Measurements from ENCODE around the gene SERP2.

DNA sequence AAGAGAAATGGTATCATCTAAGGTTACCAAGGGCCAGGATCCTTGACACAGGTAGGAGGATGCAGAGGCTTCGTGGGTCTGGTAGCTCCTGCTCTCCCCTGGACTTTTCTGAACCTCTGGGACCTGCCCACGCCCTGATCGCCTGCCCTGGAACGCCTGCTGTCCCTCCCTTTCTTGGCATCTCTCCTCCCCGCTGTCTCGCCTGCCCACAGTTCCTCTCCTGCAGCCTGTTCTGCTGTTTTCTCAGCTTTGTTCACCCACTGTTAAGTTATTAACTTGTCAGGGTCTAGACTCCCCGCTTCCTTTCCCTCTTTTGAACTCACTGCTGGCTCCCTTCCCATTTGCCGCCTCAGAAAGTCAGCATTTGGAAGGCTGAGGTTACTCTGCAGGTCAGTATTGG is 19.8 kb downstream of the SERP2 start:
- TF ChIP-seq, protein P1, sequence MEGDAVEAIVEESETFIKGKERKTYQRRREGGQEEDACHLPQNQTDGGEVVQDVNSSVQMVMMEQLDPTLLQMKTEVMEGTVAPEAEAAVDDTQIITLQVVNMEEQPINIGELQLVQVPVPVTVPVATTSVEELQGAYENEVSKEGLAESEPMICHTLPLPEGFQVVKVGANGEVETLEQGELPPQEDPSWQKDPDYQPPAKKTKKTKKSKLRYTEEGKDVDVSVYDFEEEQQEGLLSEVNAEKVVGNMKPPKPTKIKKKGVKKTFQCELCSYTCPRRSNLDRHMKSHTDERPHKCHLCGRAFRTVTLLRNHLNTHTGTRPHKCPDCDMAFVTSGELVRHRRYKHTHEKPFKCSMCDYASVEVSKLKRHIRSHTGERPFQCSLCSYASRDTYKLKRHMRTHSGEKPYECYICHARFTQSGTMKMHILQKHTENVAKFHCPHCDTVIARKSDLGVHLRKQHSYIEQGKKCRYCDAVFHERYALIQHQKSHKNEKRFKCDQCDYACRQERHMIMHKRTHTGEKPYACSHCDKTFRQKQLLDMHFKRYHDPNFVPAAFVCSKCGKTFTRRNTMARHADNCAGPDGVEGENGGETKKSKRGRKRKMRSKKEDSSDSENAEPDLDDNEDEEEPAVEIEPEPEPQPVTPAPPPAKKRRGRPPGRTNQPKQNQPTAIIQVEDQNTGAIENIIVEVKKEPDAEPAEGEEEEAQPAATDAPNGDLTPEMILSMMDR (IDR thresholded peaks at IDR 0.05 in 2 of 3, conservative IDR thresholded peaks at IDR 0.05 in 1 of 3; ENCODE audit: borderline replicate concordance in 1 of 3, insufficient read depth in 1 of 3, low read depth in 2 of 3, low read length in 2 of 3), result no peak
- TF ChIP-seq EZH2phosphoT487 (IDR thresholded peaks at IDR 0.05; ENCODE audit: borderline replicate concordance), result no peak
- no peak for TF ChIP-seq EZH2 (IDR thresholded peaks at IDR 0.05)
- TF ChIP-seq POLR2A (IDR thresholded peaks at IDR 0.05; ENCODE audit: borderline replicate concordance, extremely low read depth, insufficient read depth, insufficient read length), result no peak
- TF ChIP-seq SP1 (IDR thresholded peaks at IDR 0.05; ENCODE audit: low read depth), result no peak
- no peak for TF ChIP-seq EGR1 (IDR thresholded peaks at IDR 0.05; ENCODE audit: low read depth)
- TF ChIP-seq JUND (IDR thresholded peaks at IDR 0.05), result no peak
- TF ChIP-seq, protein P2, sequence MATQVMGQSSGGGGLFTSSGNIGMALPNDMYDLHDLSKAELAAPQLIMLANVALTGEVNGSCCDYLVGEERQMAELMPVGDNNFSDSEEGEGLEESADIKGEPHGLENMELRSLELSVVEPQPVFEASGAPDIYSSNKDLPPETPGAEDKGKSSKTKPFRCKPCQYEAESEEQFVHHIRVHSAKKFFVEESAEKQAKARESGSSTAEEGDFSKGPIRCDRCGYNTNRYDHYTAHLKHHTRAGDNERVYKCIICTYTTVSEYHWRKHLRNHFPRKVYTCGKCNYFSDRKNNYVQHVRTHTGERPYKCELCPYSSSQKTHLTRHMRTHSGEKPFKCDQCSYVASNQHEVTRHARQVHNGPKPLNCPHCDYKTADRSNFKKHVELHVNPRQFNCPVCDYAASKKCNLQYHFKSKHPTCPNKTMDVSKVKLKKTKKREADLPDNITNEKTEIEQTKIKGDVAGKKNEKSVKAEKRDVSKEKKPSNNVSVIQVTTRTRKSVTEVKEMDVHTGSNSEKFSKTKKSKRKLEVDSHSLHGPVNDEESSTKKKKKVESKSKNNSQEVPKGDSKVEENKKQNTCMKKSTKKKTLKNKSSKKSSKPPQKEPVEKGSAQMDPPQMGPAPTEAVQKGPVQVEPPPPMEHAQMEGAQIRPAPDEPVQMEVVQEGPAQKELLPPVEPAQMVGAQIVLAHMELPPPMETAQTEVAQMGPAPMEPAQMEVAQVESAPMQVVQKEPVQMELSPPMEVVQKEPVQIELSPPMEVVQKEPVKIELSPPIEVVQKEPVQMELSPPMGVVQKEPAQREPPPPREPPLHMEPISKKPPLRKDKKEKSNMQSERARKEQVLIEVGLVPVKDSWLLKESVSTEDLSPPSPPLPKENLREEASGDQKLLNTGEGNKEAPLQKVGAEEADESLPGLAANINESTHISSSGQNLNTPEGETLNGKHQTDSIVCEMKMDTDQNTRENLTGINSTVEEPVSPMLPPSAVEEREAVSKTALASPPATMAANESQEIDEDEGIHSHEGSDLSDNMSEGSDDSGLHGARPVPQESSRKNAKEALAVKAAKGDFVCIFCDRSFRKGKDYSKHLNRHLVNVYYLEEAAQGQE (IDR thresholded peaks at IDR 0.05; ENCODE audit: low read depth), result no peak
- no peak for TF ChIP-seq POLR2AphosphoS5 (IDR thresholded peaks at IDR 0.05; ENCODE audit: low read depth, low read length)
- TF ChIP-seq, protein P3, sequence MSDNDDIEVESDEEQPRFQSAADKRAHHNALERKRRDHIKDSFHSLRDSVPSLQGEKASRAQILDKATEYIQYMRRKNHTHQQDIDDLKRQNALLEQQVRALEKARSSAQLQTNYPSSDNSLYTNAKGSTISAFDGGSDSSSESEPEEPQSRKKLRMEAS (IDR thresholded peaks at IDR 0.05), result no peak
- TF ChIP-seq, protein P4, sequence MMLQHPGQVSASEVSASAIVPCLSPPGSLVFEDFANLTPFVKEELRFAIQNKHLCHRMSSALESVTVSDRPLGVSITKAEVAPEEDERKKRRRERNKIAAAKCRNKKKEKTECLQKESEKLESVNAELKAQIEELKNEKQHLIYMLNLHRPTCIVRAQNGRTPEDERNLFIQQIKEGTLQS (IDR thresholded peaks at IDR 0.05), result no peak
- no peak for TF ChIP-seq FOSL1 (IDR thresholded peaks at IDR 0.05; ENCODE audit: low read depth)
- no peak for TF ChIP-seq YY1 (IDR thresholded peaks at IDR 0.05; ENCODE audit: extremely low read depth, insufficient replicate concordance, low read depth, low read length)

All from HCT116 (cell line).